HuH-7 (cell line): ENCODE results near the gene PEX13.

Experiments used
- DNase-seq: peaks from one replicate; pipeline ENCODE4 v3.0.0; 2011; ENCODE audit warnings: low spot score

Gene PEX13

DNA sequence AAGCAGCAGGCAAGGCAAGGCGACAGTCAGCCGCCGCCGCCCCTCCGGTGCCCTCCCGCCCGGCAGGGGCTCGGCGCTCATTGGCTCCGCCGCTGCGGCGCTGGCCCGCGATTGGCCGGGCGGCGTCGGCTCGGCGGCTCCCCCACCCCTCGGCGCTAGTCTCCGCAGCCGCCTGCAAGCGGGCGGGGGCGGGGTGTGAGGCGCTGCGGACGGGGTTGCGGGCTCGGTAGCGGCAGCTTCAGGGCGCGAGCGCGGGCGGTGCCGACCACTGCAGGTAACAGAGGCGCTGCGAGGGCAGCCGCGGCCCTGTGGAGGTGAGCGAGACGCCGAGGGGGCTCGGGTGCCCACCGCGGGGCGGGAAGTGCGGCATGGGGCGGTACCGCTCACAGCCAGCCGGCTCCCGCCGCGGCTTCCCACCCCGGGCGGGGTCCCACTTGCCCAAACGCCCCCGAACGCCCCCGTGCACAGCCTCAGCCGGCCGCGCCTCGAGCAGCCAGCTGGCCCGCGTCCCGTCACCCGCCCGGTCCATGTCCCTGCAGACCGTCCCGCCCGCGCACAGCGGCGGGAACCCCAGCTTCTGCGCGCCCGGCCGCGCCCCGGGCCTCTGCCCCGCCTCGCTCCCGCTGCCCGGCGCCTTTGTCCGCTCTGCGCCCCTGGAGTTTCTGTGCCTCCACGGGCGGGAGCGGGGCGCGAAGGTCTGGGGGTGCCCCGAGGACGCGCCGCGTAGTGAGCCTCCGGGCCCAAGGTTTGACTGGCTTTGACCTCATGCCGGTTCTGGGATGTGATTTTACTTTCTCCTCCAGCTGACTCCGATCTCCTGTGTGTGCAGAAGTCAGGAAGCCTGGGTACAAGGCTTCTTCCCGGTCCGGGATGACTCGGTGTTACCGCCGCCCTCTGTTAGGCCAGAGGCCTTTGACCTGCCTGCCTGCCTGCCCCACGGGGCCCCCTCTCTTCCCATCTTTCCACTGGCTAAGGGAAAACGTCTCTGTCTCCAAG is 48.5 kb downstream of the PEX13 start, which contains the start of gene SANBR:
TSS of gene SANBR (plus strand) at position 158 of the 996 bp plus-strand sequence. CDS start 4,480 bp downstream, outside the sequence.
- peak; percentile 88 for DNase-seq

DNA sequence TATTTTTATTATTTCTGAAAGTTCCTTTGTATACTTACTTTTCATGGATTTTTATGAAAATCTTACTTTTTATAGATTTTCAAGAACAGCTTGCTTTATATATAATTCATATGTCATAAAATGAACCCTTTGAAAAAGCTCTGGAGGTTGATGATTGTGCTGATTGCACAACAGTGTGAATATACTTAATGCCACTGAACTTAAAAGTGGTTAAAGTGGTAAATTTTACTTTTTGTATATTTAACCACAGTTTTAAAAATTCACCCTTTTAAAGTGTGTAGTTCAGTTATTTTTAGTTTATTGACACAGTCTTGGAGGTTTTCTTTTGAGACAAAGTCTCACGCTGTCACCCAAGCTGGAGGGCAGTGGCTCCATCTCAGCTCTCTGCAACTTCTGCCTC is 56.6 kb downstream of the PEX13 start:
- DNase-seq = no peak

DNA sequence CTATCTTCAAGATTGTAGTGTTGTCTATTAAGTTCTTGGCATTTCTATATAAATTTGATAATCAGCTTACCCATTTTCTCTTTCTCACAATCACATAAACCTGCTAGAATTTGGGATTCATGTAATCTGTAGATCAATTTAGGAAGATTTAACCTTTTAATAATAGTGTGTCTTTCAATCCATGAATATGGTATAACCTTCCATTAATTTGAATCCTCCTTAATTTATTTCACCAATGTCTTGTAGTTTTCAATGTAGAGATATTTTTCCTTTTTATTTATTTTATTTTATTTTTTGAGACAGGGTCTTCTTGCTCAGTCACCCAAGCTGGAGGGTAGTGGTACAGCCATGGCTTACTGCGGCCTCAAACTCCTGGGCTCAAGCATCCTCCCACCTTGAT is 68.4 kb downstream of the PEX13 start:
- DNase-seq = no peak

DNA sequence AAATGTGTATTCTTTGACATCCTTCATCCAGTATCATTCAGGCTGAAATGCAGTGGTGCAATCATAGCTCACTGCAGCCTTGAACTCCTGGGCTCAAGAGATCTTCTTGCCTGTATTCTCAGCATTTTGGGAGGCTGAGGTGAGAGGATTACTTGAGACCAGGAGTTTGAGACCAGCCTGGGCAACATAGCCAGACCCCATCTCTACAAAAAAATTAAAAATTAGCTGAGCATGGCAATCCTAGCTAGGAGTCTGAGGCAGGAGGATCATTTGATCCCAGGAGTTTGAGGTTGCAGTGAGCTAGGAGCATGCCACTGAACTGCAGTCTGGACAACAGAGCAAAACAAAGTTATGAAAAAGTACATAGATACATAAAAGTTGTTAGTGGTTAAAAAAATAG is 72.3 kb downstream of the PEX13 start:
- no peak for DNase-seq

DNA sequence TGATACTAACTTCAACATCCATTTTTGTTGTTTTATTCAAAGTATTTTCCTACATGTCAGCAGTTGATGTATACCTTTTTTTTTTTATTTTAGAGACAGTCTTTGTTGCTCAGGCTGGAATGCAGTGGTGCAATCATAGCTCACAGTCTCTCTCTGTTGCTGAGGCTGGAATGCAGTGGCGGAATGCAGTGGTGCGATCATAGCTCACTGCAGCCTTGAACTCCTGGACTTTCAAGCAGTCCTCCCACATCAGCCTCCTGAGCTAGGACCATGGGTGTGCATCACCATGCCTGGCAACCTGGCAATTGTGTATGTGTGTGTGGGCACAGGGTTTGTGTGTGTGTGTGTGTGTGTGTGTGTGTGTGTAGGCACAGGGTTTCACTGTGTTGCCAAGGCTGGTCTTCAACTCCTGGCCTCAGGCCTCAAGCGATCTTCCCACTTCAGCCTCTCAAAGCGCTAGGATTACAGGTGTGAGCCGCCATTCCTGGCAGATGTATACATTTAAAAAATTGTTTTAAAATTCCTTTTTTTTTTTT is 72.9 kb downstream of the PEX13 start:
- no peak for DNase-seq

DNA sequence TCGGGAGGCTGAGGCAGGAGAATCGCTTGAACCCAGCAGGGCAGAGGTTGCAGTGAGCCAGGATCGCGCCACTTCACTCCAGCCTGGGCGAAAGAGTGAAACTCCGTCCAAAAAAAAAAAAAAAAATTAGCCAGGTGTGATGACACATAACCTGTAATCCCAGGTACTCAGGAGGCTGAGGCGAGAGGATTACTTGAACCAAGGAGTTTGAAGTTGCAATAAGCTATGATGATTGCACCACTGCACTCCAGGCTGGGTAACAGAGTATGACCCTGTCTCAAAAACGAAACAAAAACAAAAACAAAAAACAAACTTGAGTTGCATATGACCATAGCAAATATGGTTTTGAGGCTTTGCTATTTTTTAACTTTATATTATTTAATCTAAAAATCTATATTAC is 74.0 kb downstream of the PEX13 start:
- no peak for DNase-seq

DNA sequence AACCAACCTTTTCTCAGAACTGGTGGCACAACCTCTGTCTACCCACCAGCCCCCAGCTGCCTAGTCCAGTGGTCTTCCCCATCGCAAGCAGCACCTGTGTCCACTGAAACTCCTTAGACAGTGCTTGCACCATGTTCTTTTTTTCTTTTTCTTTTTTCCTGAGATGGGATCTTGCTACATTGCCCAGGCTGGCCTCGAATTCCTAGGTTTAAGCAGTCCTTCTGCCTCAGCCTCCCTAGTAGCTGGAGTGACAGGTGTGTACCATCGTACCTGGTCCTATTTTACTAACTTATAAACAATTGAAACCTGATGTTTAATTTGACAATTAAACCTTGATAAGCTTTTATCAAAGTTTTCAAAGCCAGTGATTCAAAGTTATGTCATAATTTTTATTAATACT is 78.9 kb downstream of the PEX13 start:
- DNase-seq = no peak

DNA sequence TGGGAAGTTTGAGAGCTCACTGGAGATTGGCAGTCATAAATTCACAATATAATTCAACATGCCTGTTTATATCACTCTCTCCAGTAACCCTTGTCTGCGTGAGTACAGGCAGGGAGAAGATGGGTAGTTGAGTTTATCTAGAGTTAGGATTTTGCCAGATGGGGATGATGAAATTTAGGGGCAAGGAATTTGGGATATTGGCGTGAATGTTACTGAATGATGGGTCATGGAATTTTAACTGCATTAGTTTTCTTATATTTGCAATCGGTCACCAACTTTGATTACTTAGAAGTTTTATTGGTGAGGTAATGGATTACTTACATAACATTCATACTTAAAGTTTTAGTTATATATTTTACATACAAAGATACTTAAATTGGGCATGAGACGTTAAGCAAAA is 83.3 kb downstream of the PEX13 start:
- no peak for DNase-seq
